GM21526 (cell line): ENCODE data around the gene TGM4.

ENCODE experiments used
- ATAC-seq: cut with Tn5 transposase; IDR thresholded peaks from one replicate; pipeline ENCODE4 v1.9.1; 2021; ENCODE audit warnings: moderate library complexity; ENCODE audit not compliant: unreplicated experiment, low FRiP score

The TGM4 gene

DNA sequence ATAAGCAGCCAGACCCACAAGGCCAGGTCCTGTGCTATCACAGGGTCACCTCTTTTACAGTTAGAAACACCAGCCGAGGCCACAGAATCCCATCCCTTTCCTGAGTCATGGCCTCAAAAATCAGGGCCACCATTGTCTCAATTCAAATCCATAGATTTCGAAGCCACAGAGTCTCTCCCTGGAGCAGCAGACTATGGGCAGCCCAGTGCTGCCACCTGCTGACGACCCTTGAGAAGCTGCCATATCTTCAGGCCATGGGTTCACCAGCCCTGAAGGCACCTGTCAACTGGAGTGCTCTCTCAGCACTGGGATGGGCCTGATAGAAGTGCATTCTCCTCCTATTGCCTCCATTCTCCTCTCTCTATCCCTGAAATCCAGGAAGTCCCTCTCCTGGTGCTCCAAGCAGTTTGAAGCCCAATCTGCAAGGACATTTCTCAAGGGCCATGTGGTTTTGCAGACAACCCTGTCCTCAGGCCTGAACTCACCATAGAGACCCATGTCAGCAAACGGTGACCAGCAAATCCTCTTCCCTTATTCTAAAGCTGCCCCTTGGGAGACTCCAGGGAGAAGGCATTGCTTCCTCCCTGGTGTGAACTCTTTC, 39.6 kb downstream of the TGM4 start:
- no peak for ATAC-seq

DNA sequence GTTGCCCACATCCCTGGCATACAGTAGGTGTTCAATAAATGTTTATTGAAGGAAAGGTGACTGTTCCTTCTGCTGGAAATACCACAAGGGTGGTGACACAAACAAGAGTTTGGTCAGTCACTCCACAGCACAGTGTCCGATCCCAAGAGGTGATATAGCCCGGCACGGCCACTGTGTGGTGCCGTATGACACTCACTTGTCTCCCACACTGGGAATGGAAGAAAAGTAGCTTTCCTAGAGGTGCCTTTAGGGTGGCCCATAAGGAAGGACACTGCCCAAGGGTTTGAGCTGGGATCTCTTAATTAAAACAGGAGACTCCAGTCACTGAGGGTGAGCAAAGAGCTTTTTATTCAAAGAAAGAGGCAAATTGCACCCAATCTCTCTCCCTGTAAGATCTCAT, 40.5 kb downstream of the TGM4 start:
- ATAC-seq, result no peak

- ATAC-seq, result no peak
These were observed 41.5 kb downstream of the TGM4 start for GRCh38 chr3:44915702-44916438.

- ATAC-seq, result no peak
These were observed 43.7 kb downstream of the TGM4 start for GRCh38 chr3:44918087-44918486.

DNA sequence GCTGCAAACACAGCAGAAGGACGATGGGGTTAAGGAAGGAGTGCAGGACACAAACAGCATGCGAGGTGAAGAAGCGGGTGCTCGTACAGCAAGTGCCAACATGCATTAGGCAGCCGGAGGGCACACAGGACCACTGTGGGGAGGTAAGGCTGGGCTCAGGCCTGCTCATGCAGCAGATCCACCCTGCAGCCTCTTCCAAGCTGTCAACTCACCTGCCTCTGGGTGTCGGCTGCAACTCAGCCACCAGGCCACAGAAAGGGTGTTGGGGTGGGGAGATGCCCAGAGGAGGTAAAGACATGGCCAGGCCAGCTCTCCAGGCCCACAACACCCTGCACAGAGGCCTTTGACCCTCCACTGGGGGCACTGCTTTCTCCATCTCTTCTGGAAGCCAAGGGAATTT, 44.2 kb downstream of the TGM4 start:
- no peak for ATAC-seq

DNA sequence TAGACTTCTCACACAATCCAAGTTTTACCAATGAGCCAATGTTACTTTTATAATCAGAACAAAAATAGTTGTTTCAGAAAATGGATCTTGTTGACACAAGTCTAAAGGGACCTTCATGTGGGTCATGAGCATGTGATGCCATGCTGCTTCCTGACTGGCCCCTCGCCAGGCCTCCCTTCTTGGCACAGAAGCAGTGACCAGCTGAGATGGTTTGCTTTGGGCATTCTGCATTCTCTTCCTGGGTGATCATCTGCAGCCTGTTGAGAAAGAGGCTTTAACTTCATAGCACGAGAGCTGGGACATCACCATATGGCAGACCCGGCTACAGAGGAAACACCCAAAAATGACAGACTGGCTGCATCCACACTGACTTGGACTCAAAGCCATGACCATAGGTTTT, 45.7 kb downstream of the TGM4 start:
- no peak for ATAC-seq

DNA sequence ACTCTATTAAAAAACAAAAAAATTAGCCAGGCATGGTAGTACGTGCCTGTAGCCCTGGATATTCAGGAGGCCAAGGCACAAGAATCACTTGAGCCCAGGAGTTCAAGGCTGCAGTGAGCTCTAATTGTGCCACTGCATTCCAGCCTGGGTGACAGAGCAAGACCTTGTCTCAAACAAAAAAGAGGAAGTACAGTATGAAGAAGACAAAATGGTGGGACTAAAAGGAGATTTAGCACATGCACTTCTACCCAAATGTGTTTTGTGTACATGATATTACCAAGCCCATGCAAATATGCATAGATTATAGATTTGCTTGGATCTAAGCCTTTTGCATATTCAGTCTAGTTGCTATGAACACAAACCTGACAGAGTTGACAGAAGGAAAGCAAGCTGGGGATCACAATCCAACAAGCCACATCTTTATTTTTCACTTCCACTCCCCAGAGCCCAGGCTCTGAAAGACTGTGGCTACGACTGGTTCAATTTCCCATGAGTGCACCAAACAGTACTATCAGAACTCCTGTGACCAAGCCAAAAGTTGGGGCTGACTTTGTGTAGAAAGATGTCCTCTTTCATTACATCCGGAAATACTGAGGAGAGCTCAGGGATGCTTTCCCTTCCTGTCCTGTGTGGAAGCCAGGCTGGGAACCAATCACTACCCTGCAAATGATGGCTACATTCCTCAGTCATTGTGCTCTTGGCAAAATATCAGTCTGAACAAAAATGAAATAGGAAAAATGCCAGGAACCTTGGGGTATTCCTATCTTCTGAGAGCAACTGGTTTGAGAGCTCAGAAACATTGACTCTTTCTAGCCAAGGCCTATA, 49.4 kb downstream of the TGM4 start:
- no peak for ATAC-seq

- no peak for ATAC-seq
These were observed 50.2 kb downstream of the TGM4 start for GRCh38 chr3:44924457-44925084.

DNA sequence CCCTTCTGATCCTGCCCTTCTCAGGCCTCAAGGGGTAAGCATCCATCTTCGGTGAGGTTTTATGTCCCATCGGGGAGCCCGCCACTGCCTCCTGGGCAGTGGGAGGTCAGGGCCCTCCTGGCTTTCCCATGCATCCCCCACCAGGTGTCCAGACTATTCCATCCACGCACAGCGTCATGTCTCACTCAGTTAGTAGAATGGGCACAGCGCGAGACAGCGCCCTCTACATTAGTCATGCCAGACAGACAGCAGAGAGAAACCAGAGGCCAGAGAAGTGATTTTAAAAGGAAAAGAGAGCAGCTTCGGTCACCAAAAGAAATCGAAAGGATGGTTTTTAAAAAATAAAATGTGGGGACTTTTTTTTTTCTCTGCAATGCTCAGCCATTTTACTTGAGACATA, 51.8 kb downstream of the TGM4 start:
- no peak for ATAC-seq

DNA sequence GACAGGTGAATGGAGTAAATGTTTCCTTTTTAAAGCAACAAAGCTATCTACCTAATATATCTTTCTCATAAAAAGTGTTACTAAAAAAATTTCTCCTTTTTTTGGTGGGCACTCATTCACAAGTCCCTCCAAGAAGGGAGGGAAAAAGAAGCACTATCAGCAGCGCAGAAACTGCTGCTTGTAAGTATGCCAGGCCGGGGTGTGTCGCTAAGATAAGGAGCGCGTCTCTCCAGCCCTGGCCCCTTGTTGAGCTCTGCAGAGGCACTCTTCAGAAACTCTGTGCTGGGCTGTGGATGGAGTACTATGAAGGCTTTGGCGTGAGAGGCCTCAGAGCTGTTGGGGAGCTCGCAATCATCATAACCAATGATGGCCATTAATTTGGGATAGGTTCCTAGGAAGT, 52.5 kb downstream of the TGM4 start:
- no peak for ATAC-seq

GRCh38 chr3:44927371-44927770, 53.0 kb downstream of the TGM4 start:
- ATAC-seq, result no peak

- ATAC-seq, result no peak
These were observed 55.4 kb downstream of the TGM4 start for GRCh38 chr3:44929782-44930181.

- no peak for ATAC-seq
These were observed 56.5 kb downstream of the TGM4 start for GRCh38 chr3:44930911-44931310.

GRCh38 chr3:44931791-44932190, 57.4 kb downstream of the TGM4 start:
- ATAC-seq, result no peak

DNA sequence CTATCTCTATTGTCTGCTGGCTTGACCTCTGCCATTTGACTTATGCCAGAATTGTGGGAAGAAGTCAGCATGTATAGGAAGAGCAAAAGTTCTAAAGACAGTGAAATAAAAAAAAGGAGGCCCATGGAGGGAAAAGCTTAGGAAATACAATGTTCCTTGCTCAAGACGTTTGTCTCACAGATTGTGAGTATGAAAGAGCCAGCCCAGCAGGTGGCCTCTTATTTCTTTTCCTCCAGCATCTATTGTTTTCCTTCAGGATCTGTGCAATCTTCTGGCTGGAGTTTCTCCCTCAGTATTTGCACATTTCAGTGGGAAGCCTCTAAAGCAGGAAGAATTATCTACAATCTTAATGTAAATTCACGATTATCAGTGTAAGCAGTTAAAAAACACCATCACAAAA, 57.9 kb downstream of the TGM4 start:
- ATAC-seq, result no peak

GRCh38 chr3:44932986-44933944, 58.9 kb downstream of the TGM4 start:
- no peak for ATAC-seq

GRCh38 chr3:44939581-44940036, 65.2 kb downstream of the TGM4 start:
- ATAC-seq, result no peak

- ATAC-seq, result no peak
These were observed 68.0 kb downstream of the TGM4 start for GRCh38 chr3:44942202-44942921.

DNA sequence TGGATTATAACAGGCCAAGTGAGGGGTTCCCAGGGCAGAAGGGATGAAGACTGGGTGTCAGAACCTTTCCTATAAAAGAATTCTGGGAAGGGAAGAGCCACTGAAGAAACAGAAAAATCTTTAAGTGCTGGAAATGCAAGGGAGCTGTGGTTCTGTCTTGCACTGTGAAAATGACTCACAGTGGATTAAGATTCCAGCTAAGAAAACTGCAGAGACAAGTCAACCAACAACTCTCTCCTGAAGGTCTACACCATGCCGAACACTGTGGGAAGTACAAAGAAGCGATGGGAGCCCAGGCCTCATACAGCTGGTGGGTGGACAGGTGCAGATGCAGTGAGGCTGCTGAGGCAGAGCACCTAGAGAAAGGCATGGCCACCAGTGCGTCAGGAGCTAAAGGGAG, 73.8 kb downstream of the TGM4 start:
- ATAC-seq, result no peak
